AG09309 (cell line): ENCODE data around the gene ECSIT.

Experiments
- DNase-seq: peaks from one replicate; pipeline ENCODE4 v3.0.0-alpha.2; 2010; ENCODE audit warnings: low read depth
- H3K4me3 ChIP-seq: 2 replicates; pipeline ENCODE4 v1.5.1; 2011; ENCODE audit warnings: mild to moderate bottlenecking, low read depth, low read length, moderate library complexity; ENCODE audit not compliant: control insufficient read depth
- CTCF ChIP-seq: IDR thresholded peaks from 2 replicates; pipeline ENCODE4 v1.5.1; 2011; ENCODE audit warnings: mild to moderate bottlenecking, low read depth, low read length, inconsistent platforms; ENCODE audit not compliant: insufficient read depth, control insufficient read depth; ENCODE audit errors: missing control alignments

Gene ECSIT

DNA sequence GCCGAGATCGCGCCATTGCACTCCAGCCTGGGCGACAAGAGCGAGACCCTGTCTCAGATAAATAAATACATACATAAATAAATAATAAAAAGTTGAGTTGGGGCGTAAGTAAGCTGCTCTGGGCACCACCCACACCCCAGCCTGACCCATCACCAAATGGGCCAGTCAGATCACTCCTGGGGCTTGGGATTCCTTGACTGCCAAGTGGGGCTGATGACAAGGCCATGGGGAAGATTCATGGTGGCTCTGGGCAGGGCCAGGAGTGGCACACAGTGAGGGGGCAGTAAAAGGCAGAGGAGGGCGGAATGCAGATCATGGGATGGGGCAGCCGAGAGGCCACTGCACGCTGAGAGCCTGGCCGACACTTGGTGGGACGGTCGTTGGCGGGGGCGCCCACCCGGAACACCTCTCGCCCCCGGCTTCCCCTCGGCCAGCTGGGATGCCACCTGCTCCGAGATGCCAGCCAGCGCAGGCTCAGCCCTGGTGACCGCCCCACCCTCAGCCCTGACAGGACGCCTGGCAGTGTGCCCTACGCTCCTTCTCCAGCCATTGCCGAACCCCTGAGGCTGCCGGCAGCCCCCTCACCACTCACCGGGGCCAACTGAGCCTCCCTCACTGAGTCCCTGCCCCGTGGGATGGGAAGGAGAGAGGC, 34.2 kb downstream of the ECSIT start:
- no peak for TF ChIP-seq CTCF

DNA sequence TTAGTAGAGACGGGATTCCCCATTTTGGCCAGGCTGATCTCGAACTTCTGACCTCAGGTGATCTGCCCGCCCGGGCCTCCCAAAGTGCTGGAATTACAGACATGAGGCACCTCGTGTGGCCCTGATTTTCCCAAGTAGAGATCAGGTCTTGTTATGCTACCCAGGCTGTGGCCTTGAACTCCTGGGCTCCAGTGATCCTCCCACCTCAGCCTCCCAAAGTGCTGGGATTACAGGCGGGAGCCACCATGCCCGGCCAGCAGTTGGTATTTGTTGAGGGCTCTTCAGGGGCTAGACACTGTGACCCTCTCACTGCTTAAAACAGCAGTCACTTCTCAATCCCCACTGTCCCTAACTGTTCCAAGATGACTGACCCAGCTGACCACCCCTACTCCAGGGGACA, 39.6 kb downstream of the ECSIT start:
- DNase-seq = no peak
- no peak overlapping the region for H3K4me3 ChIP-seq
- TF ChIP-seq CTCF = no peak

More for the DNA sequence above, 34.2 kb downstream of the ECSIT start:
- no peak for DNase-seq
- H3K4me3 ChIP-seq = no peak overlapping the region

GRCh38 chr19:11486661-11487503, 42.1 kb downstream of the ECSIT start:
- DNase-seq = no peak
- H3K4me3 ChIP-seq = no peak overlapping the region
- TF ChIP-seq CTCF = no peak

DNA sequence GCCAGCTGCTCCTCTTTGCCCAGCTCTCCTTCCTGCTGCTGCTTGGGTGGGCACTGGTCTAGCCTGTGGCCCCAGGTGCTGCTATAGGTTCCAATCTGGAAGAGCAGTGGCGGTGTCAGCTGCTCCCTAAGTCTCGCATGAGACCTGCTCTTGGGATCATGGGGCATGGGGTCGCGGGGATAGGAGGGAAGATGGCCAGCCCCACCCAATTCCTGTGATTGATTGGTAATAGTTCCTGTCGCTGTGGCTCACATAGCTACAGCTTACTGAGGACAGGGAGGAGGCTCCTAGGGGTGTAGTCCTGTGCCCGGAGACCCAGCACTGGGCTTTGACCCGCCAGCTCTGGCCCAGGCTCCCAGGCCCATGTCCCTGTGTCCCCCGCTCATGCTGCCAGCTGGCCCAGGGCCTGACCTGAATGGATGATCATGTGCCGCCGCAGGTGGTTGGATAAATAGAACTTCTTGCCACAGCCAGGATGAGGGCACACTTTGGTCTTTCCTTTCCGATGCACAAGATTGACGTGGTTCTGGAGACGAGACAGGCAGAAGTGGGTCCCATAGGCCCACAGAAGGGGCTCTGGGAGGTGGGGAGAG, 43.6 kb downstream of the ECSIT start:
- no peak for DNase-seq
- no peak for TF ChIP-seq CTCF
- no peak overlapping the region for H3K4me3 ChIP-seq

- no peak overlapping the region for H3K4me3 ChIP-seq
- TF ChIP-seq CTCF = no peak
- DNase-seq = no peak
Measured at GRCh38 chr19:11483366-11484111, 45.4 kb downstream of the ECSIT start.

GRCh38 chr19:11482384-11483050, 46.4 kb downstream of the ECSIT start:
- peak overlapping the region; percentile 23 for H3K4me3 ChIP-seq
- peak; percentile 10 for DNase-seq
- TF ChIP-seq CTCF = peak; percentile 71
